Progenitor cell of endocrine pancreas (in vitro differentiated cells): ENCODE results near the gene MYO9B. TPM values are rescaled to one million over a fixed set of nuclear protein-coding genes. Genes with fewer than 3 reads are reported as not detected.

Experiments used
- DNase-seq: peaks from one replicate; pipeline ENCODE4 v3.0.0; 2021; ENCODE audit warnings: low spot score; ENCODE audit not compliant: unreplicated experiment
- H3K27ac Mint-ChIP-seq: 2 replicates; pipeline ENCODE4 v1.8.0; 2021; ENCODE audit warnings: mild to moderate bottlenecking, moderate library complexity, mixed read lengths
- H3K27me3 Mint-ChIP-seq: 2 replicates; pipeline ENCODE4 v1.8.0; 2021; ENCODE audit warnings: mixed read lengths
- H3K36me3 Mint-ChIP-seq: 2 replicates; pipeline ENCODE4 v1.8.0; 2022; ENCODE audit warnings: mixed read lengths; ENCODE audit not compliant: insufficient read depth
- H3K4me1 Mint-ChIP-seq: 2 replicates; pipeline ENCODE4 v1.8.0; 2021; ENCODE audit warnings: low read depth, mixed read lengths
- H3K4me3 Mint-ChIP-seq: 2 replicates; pipeline ENCODE4 v1.8.0; 2021; ENCODE audit warnings: low read depth, mild to moderate bottlenecking, moderate library complexity, mixed read lengths
- H3K9me3 Mint-ChIP-seq: 2 replicates; pipeline ENCODE4 v1.8.0; 2021; ENCODE audit warnings: low read depth, mixed read lengths
- CTCF ChIP-seq: fragments of 200-600 bp; sonication (generic); IDR thresholded peaks from one replicate; pipeline ENCODE4 v1.5.0; 2021; ENCODE audit warnings: antibody characterized with exemption, mild to moderate bottlenecking; ENCODE audit not compliant: unreplicated experiment
- total RNA-seq: library from RNA; stranded (reverse); gene quantifications from 2 replicates; pipeline ENCODE4 v1.2.1, GENCODE V29; 2021

Gene MYO9B
- total RNA-seq, 1 donor from 2014 or later, result 79.7 TPM

DNA sequence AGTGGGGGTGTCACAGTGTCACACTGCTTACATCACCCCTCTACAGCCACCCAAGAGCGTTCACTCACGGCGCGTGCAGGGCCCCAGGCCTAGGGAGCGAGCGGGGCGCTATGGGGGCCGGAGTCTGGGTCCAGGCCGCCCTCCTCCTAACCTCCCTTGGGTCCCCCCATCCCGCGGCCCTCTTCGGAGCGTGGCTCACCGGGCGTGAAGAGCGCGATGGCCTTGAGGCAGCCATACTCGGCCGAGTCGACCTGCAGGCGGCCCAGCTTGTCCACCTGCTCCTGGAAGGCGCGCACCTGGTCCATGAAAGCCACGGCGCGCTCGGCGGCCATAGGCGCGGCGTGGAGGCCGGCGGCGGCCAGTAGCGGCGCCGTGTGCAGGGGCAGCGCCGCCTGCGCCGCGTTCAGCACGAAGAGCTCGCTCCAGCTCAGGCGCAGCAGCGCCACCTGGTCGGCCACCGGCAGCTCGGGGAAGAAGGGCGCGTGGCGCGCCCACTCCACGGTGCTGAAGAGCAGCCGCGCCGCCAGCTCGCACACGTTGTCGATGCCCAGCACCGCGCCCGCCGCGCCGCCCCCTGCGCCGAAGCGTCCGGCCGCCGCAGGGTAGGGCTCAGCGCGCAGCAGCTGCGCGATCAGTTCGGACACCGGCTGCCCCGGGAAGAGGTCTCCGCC is 159.9 kb downstream of the MYO9B start:
- DNase-seq, result peak; percentile 48
- Mint-ChIP-seq H3K27ac (no peak overlapping the region), H3K4me3 (no peak overlapping the region), H3K9me3 (no peaks in the 10 kb centered on the region), H3K27me3 (no peaks in the 10 kb centered on the region), H3K4me1 (peaks cover 24% of the 10 kb centered on the region), H3K36me3 (peaks cover 29% of the 10 kb centered on the region)
- peak; percentile 54 for TF ChIP-seq CTCF

DNA sequence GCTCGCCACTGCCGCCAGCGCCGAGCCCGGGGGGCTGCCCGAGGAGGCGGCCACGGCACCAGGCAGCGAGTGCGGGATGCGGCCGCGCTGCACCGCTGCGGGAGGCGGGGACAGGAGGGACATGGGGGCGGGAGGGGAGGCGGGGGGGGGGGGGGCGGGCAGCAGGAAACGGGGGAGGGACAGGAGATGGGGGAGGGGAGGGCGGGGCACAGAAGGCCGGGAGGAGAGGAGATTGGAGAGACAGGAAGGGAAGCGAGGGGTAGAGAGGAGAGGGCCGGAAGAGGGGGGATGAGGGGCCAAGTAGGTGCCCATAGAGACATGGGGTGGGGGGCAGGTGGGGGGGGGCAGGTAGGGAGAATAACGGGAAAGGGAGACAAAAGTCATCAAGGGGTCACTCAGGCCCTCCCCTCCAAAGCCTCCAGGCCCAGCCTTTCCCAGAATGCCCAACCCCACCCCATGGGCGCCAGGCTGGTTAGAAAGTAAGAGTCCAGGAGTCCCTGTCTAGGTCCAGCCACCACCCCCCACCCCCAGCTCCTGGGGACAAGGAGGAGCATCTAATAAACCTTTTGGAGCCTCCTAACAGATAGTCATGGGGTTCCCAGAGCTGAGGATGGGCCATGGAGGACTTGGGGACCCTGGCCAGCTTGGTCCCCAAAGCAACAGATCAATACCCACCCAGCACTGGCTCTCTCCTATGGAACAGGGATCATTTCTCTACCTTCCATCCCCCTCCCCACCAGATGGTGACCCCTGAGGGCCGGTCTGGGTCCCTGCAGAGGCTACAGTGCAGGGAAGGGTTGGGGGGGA is 160.6 kb downstream of the MYO9B start:
- no peaks in the 10 kb centered on the region for H3K9me3 Mint-ChIP-seq
- peaks cover 25% of the 10 kb centered on the region for H3K36me3 Mint-ChIP-seq

DNA sequence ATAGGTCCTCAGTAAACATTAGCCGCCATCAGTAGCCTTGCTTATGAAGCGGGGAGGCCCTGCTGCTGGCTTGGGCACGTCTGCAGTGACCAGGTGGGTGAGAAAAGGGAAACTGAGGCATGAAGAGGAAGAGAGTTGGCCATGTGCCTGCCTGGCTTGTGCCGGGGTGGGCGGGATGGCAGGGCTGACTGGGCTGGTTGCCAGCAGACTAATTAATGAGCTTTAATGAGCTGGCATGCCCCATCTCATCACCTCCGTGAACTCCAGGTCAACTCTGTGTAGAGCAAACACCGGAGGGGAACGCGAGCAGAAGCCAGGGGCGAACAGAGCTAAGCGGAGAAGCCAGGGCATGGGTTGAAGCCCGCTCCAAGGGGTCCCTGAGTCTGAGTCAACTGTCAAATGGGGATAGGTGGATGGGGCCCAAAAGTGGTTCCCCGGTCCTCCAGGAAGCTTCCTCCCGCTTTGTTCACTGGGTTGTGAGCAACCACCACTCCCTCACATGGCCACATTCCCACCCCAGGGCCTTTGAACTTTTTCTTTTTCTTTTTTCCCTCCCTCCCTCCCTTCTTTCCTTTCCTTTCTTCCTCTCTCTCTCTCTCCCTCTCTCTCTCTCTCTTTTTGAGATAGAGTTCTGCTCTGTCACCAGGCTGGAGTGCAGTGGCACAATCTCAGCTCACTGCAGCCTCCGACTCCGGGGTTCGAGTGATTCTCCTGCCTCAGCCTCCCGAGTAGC is 161.4 kb downstream of the MYO9B start:
- Mint-ChIP-seq H3K27me3 (no peaks in the 10 kb centered on the region), H3K4me1 (peaks cover 39% of the 10 kb centered on the region), H3K4me3 (peak overlapping the region; percentile 48), H3K9me3 (no peaks in the 10 kb centered on the region), H3K27ac (no peak overlapping the region), H3K36me3 (peaks cover 22% of the 10 kb centered on the region)
- DNase-seq, result no peak
- no peak for TF ChIP-seq CTCF

More for the DNA sequence above, 160.6 kb downstream of the MYO9B start:
- Mint-ChIP-seq H3K4me3 (no peak overlapping the region), H3K4me1 (peaks cover 32% of the 10 kb centered on the region), H3K27ac (no peak overlapping the region), H3K27me3 (no peaks in the 10 kb centered on the region)
- no peak for DNase-seq
- TF ChIP-seq CTCF, result no peak

DNA sequence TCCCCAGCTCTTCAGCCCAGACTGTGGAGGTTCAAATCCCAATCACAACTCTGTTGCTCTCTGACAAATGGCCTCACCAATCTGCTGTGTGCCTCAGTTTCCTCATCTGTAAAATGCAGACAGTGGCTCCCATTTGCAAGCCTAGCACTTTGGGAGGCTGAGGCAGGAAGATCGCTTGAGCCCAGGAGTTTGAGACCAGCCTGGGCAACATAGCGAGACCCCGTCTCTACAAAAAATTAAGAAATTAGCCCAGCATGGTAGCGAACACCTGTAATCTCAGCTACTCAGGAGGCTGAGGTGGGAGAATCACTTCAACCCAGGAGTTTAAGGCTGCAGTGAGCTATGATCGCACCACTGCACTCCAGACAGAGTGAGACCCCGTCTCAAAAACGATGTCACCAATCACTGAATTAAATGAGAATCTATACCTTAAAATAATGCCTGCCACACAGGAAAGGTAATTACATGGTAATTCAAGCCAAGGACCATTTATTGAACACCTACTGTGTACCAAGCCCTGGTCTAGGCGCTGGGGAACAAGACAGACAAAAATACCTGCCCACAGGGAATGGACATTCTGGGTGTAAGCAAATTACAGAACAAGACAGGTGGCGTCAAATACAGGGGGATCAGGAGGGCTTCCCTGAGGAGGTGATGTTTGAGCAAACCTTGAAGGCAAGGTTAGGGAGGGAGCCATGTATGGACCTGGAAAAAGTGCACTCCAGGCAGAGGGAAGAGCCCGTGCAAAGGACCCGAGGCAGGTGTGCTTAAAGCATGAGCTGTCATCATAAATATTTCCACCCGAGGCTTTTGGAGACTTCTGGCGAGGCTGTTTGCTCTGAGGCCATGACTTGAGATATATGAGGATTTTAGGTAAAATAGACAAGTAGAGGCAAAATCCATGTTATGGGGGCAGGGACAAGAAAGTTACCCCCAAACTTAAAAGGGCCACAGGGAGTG is 162.4 kb downstream of the MYO9B start:
- H3K9me3 Mint-ChIP-seq, result no peaks in the 10 kb centered on the region
- DNase-seq, result no peak
- H3K4me3 Mint-ChIP-seq, result no peak overlapping the region
- H3K27ac Mint-ChIP-seq, result peak overlapping the region; percentile 80
- H3K4me1 Mint-ChIP-seq, result peaks cover 45% of the 10 kb centered on the region
- H3K36me3 Mint-ChIP-seq, result peaks cover 19% of the 10 kb centered on the region
- no peaks in the 10 kb centered on the region for H3K27me3 Mint-ChIP-seq
- no peak for TF ChIP-seq CTCF
